Hypothalamus (tissue), 51 donors: Measurements from ENCODE around the gene GALM.
"Not testable (repeated sequence)": the region's sequence is repeated elsewhere in the genome, so short reads cannot be mapped to it uniquely, and the experiment has no call there.

Source experiments
- DNase-seq, 51 donors: peaks; one replicate each; lab custom pipeline; 2025; lab: John Stamatoyannopoulos, UW

The GALM gene

GRCh38 chr2:38706846-38707345 lies 41.0 kb downstream of the GALM start:
- DNase-seq, result no peak

- not testable (repeated sequence) for DNase-seq
Observed at GRCh38 chr2:38708491-38708890, 42.6 kb downstream of the GALM start.

- DNase-seq, result no peak
Observed at GRCh38 chr2:38708900-38709566, 43.1 kb downstream of the GALM start.

GRCh38 chr2:38709567-38710194 lies 43.8 kb downstream of the GALM start:
- DNase-seq, result no peak

GRCh38 chr2:38711558-38711957 lies 45.6 kb downstream of the GALM start:
- no peak for DNase-seq

- no peak for DNase-seq
Observed at GRCh38 chr2:38712413-38712812, 46.5 kb downstream of the GALM start.

- no peak for DNase-seq
Observed at GRCh38 chr2:38712871-38713270, 47.0 kb downstream of the GALM start.

- no peak for DNase-seq
Observed at GRCh38 chr2:38713338-38713737, 47.4 kb downstream of the GALM start.

GRCh38 chr2:38714941-38715340 lies 49.0 kb downstream of the GALM start:
- DNase-seq, result not testable (repeated sequence)

- no peak for DNase-seq
Observed at GRCh38 chr2:38716185-38716584, 50.3 kb downstream of the GALM start.

- DNase-seq, result no peak
Observed at GRCh38 chr2:38718601-38719000, 52.7 kb downstream of the GALM start.

GRCh38 chr2:38719706-38720105 lies 53.8 kb downstream of the GALM start:
- DNase-seq, result no peak

- DNase-seq, result peak in 19 of 51 donors; percentile 2 to 50 (median 11)
Observed at GRCh38 chr2:38720613-38721241, 54.8 kb downstream of the GALM start.

GRCh38 chr2:38722271-38723061 lies 56.6 kb downstream of the GALM start:
- no peak for DNase-seq

- no peak for DNase-seq
Observed at GRCh38 chr2:38723173-38723572, 57.3 kb downstream of the GALM start.

GRCh38 chr2:38727661-38728060 lies 61.7 kb downstream of the GALM start:
- DNase-seq, result no peak

- DNase-seq, result no peak
Observed at GRCh38 chr2:38728694-38729093, 62.8 kb downstream of the GALM start.

- DNase-seq, result no peak
Observed at GRCh38 chr2:38731090-38731489, 65.2 kb downstream of the GALM start.

- DNase-seq, result no peak
Observed at GRCh38 chr2:38731684-38732221, 65.8 kb downstream of the GALM start.

GRCh38 chr2:38733300-38733971 lies 67.5 kb downstream of the GALM start:
- DNase-seq, result no peak
